ENCODE results near the gene CCL13. TPM values are rescaled to one million over a fixed set of nuclear protein-coding genes. Genes with fewer than 3 reads are reported as not detected.

The CCL13 gene
- total and polyA plus RNA-seq, 7 donors = 1.7 to 47.9 (median 2.1) TPM; not detected in 2

DNA sequence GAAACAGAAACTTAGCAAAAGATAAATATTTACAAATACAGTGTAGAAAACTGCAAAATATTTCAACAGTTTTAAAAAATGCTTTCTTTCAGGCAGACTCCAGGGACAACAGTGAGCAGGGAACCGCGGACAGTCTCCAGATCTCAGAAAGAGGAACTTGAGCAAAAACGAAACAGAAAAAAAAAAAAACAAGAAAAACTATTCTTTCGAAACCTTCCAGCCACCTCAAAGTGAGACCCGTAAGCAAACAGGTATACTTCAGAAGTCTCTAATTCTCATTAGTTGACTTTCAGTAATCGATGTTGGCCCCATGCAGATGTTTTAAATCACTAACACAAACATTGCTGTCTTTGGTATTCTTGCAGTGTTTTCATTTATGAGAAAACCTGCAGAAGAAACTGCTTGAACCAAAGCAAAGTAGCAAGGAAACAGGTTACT is 22.4 kb downstream of the CCL13 start:
- TF ChIP-seq, protein P1, sequence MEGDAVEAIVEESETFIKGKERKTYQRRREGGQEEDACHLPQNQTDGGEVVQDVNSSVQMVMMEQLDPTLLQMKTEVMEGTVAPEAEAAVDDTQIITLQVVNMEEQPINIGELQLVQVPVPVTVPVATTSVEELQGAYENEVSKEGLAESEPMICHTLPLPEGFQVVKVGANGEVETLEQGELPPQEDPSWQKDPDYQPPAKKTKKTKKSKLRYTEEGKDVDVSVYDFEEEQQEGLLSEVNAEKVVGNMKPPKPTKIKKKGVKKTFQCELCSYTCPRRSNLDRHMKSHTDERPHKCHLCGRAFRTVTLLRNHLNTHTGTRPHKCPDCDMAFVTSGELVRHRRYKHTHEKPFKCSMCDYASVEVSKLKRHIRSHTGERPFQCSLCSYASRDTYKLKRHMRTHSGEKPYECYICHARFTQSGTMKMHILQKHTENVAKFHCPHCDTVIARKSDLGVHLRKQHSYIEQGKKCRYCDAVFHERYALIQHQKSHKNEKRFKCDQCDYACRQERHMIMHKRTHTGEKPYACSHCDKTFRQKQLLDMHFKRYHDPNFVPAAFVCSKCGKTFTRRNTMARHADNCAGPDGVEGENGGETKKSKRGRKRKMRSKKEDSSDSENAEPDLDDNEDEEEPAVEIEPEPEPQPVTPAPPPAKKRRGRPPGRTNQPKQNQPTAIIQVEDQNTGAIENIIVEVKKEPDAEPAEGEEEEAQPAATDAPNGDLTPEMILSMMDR (IDR thresholded peaks at IDR 0.05) = no peak
- TF ChIP-seq POLR2A (IDR thresholded peaks at IDR 0.05) (no peak), POLR2AphosphoS5 (IDR thresholded peaks at IDR 0.05) (no peak), EP300 (IDR thresholded peaks at IDR 0.05) (no peak)
- peaks cover 0 to 7% (median 0%) of the 10 kb centered on the region in 3 donors for H3K27me3 ChIP-seq
- intact Hi-C loops (cut with DNase I) = no loop called here
- no peak for DNase-seq
- no peaks in the 10 kb centered on the region for H3K9me3 ChIP-seq
- 1 to 9% methylated on average over 6 of the region's 6 CpGs for WGBS, 2 donors
- no peaks in the 10 kb centered on the region for H3K4me1 ChIP-seq
- H3K4me3 ChIP-seq = no peak overlapping the region
- no peaks in the 10 kb centered on the region for H3K36me3 ChIP-seq
- no peak overlapping the region for H3K27ac ChIP-seq

DNA sequence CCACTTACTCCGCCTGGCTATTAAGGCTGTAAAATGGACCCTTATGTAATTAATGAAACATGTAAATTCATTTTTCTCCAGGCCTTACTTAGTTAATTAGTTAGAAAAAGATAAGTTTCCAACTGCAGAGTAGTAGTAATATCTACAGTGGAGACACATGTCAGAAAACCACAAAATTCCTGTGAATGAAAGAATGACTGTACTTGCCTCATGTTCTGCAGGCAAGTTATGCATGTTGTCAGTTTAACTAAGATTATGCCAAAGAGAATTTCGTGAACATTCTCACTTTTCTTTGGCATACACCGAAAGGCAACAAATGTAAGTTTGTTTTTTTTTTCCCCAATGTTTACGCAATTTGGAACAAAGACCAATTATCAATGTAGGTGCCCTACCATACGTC is 23.6 kb downstream of the CCL13 start:
- WGBS, 2 donors = 76 to 86% methylated on average over 5 of the region's 5 CpGs
- H3K27me3 ChIP-seq = peaks cover 0 to 7% (median 0%) of the 10 kb centered on the region in 3 donors
- no peak overlapping the region for H3K4me3 ChIP-seq
- no peak overlapping the region for H3K27ac ChIP-seq
- no peaks in the 10 kb centered on the region for H3K4me1 ChIP-seq
- no peak for DNase-seq
- intact Hi-C loops (cut with DNase I) = no loop called here
- no peak for TF ChIP-seq POLR2A (IDR thresholded peaks at IDR 0.05)
- H3K9me3 ChIP-seq = no peaks in the 10 kb centered on the region
- H3K36me3 ChIP-seq = no peaks in the 10 kb centered on the region

DNA sequence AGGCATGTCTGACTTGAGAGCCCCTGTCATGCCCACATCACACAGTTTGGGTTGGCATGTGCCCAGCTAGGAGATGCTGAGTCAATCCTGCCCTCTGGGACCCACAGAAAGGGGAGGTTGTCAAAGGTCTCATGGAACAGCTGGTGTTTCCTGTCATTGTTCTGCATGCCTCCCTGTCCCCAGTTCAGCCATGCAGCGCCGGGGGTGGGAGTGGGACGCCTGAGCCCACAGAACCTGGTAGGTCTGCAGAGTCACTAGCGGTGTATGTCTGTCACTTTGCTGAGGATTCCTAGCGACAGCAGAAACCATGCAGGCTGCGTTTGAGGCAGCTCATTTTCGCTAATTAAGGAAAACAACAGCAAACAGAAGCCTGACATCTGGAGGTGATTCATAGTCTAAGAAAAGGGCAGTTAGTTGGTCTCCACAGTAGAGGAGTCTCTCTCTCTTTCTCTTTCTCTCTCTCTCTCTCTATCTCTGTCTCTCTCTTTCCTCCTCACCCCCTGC is 26.4 kb downstream of the CCL13 start:
- H3K4me3 ChIP-seq = no peak overlapping the region
- H3K9me3 ChIP-seq = no peaks in the 10 kb centered on the region
- H3K4me1 ChIP-seq = no peaks in the 10 kb centered on the region
- DNase-seq = no peak
- H3K27ac ChIP-seq = no peak overlapping the region
- intact Hi-C loops (cut with DNase I) = no loop called here
- peaks cover 0 to 7% (median 0%) of the 10 kb centered on the region in 3 donors for H3K27me3 ChIP-seq
- 19 to 41% methylated on average over 7 of the region's 7 CpGs for WGBS, 2 donors
- TF ChIP-seq POLR2AphosphoS5 (IDR thresholded peaks at IDR 0.05) = no peak
- TF ChIP-seq, protein P1 (IDR thresholded peaks at IDR 0.05) = no peak
- TF ChIP-seq EP300 (IDR thresholded peaks at IDR 0.05) = no peak
- TF ChIP-seq POLR2A (IDR thresholded peaks at IDR 0.05) = no peak
- no peaks in the 10 kb centered on the region for H3K36me3 ChIP-seq

DNA sequence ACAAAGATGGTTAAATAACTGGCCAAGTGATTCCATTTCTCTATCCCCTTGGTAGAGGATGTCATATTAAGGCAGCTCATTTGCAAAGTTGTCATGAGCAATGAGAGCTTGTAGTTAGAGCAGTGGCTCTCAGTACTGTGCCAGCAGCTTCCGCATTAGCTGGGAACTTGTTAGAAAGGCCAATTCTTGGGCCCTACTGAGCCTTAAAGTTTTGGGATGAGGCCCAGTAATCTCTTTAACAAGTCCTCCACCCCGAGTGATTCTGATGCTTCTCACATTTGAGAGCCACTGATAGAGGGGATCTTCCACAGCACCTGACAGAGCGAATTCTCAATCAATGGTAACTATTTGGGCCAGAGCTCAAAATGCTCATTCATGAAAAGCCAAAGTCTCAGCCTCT is 26.9 kb downstream of the CCL13 start:
- 73 to 81% methylated on average over 3 of the region's 3 CpGs for WGBS, 2 donors
- intact Hi-C loops (cut with DNase I) = no loop called here
- no peak for DNase-seq
- no peaks in the 10 kb centered on the region for H3K9me3 ChIP-seq
- H3K36me3 ChIP-seq = no peaks in the 10 kb centered on the region
- no peak overlapping the region for H3K27ac ChIP-seq
- no peaks in the 10 kb centered on the region for H3K4me1 ChIP-seq
- H3K27me3 ChIP-seq = peaks cover 0 to 7% (median 0%) of the 10 kb centered on the region in 3 donors
- H3K4me3 ChIP-seq = no peak overlapping the region
- TF ChIP-seq POLR2A (IDR thresholded peaks at IDR 0.05) = no peak

DNA sequence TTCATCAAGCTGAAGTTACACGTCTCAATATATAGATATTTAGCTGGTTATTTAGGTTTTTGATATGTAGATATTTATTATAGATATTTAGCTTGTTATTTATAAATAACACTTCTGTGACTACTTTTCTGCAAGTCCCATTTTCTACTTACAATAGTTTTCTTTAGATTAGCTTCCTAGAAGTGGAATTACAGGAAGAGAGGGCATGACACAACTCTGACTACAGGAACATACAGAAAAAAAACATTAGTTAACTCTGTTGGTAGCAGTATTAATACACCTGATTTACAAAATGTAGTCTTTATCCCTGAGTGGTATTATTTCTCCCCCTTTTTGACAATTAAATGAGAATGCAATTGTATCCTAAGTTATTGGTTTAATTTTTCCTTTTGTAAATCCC is 28.0 kb downstream of the CCL13 start:
- no peak for DNase-seq
- H3K27ac ChIP-seq = no peak overlapping the region
- H3K27me3 ChIP-seq = peaks cover 0 to 7% (median 0%) of the 10 kb centered on the region in 3 donors
- TF ChIP-seq POLR2AphosphoS5 (IDR thresholded peaks at IDR 0.05) (no peak), EP300 (IDR thresholded peaks at IDR 0.05) (no peak), POLR2A (IDR thresholded peaks at IDR 0.05) (no peak)
- TF ChIP-seq, protein P1 (IDR thresholded peaks at IDR 0.05) = no peak
- WGBS, 2 donors = 86 to 90% methylated on average over 1 of the region's 1 CpG
- H3K4me3 ChIP-seq = no peak overlapping the region
- no peaks in the 10 kb centered on the region for H3K36me3 ChIP-seq
- intact Hi-C loops (cut with DNase I) = no loop called here
- H3K4me1 ChIP-seq = no peaks in the 10 kb centered on the region
- H3K9me3 ChIP-seq = no peaks in the 10 kb centered on the region
